GM12878 (cell line): ENCODE data around the gene ADAMTS2. TPM values are rescaled to one million over a fixed set of nuclear protein-coding genes. Genes with fewer than 3 reads are reported as not detected.

Source experiments
- ATAC-seq: fragments of 200-7000 bp; cut with Tn5 transposase; 3 replicates; pipeline ENCODE4 v1.9.1; 2020; ENCODE audit warnings: mild to moderate bottlenecking, moderate library complexity
- BruUV-seq: library from RNA; stranded (reverse); fragments of 400-500 nt; replicated peaks from 2 replicates; lab custom pipeline; 2021; lab: Mats Ljungman, UMichigan
- CTCF ChIA-PET: fragments of 300-600 bp; sonication (Branson Sonifier 250); formaldehyde crosslinking; extraction: SDS; loops from one replicate; lab custom pipeline; 2021; ENCODE audit warnings: inconsistent platforms; lab: Yijun Ruan, JAX
- POLR2A ChIA-PET: fragments of 350-600 bp; formaldehyde crosslinking; extraction: SDS; loops from one replicate; lab custom pipeline; 2021; ENCODE audit warnings: inconsistent platforms; lab: Charles Lee
- RAD21 ChIA-PET: fragments of 300-600 bp; sonication (Branson Sonifier 250); formaldehyde crosslinking; loops from one replicate; lab custom pipeline; 2023; ENCODE audit warnings: antibody characterized with exemption; ENCODE audit not compliant: unreplicated experiment; lab: Charles Lee
- SMC1A ChIA-PET: fragments of 300-600 bp; sonication (Branson Sonifier 250); formaldehyde crosslinking; loops from one replicate; lab custom pipeline; 2023; ENCODE audit not compliant: unreplicated experiment, uncharacterized antibody; lab: Charles Lee
- DNase-seq: peaks from one replicate; pipeline ENCODE4 v3.0.0-alpha.2; 2011; ENCODE audit warnings: low read depth, low spot score
- FAIRE-seq: peaks from 3 replicates; lab custom pipeline; 2011; peaks lifted over from hg19 to GRCh38; lab: Jason Lieb, UNC
- H2AFZ ChIP-seq: 2 replicates; pipeline ENCODE4 v1.6.0; 2011; ENCODE audit warnings: low read depth, low read length, control low read depth; ENCODE audit not compliant: control insufficient read depth
- H3K27ac ChIP-seq: 2 replicates; pipeline ENCODE4 v1.5.1; 2011; ENCODE audit warnings: control low read depth; ENCODE audit not compliant: control insufficient read depth, insufficient read depth
- H3K27me3 ChIP-seq, 2 experiments: replicated peaks in 1 of 2; 2 replicates each; pipeline versions ENCODE4 v1.6.0 to v1.6.1; 2011; ENCODE audit warnings: low read length in 1 of 2; ENCODE audit not compliant: control insufficient read depth in 2 of 2, insufficient read depth in 2 of 2
- H3K36me3 ChIP-seq, 2 experiments: 2 replicates each; pipeline ENCODE4 v1.5.1; 2011; ENCODE audit warnings: low read length in 1 of 2; ENCODE audit not compliant: control insufficient read depth in 2 of 2, insufficient read depth in 2 of 2
- H3K4me1 ChIP-seq: 2 replicates; pipeline ENCODE4 v1.6.1; 2011; ENCODE audit warnings: mild to moderate bottlenecking, low read length, moderate library complexity, mixed read lengths; ENCODE audit not compliant: control insufficient read depth, insufficient read depth
- H3K4me2 ChIP-seq: 2 replicates; pipeline ENCODE4 v1.6.0; 2011; ENCODE audit warnings: control low read depth; ENCODE audit not compliant: control insufficient read depth, insufficient read depth
- H3K4me3 ChIP-seq: fragments of 200-600 bp; sonication (generic); 2 replicates; pipeline ENCODE4 v1.5.1; 2016
- H3K79me2 ChIP-seq: 2 replicates; pipeline ENCODE4 v1.6.0; 2011; ENCODE audit warnings: low read length; ENCODE audit not compliant: control insufficient read depth, insufficient read depth
- H3K9ac ChIP-seq: 2 replicates; pipeline ENCODE4 v1.8.0; 2011; ENCODE audit warnings: low read length, control low read depth, mixed read lengths; ENCODE audit not compliant: control insufficient read depth, insufficient read depth
- H3K9me3 ChIP-seq: replicated peaks from 3 replicates; pipeline ENCODE4 v1.5.1; 2011; ENCODE audit warnings: mild to moderate bottlenecking, low read length; ENCODE audit not compliant: control insufficient read depth, insufficient read depth
- H4K20me1 ChIP-seq: 2 replicates; pipeline ENCODE4 v1.6.0; 2011; ENCODE audit not compliant: control insufficient read depth, insufficient read depth
- CTCF ChIP-seq, 3 experiments: IDR thresholded peaks in 2 of 3; conservative IDR thresholded peaks in 1 of 3; 2 replicates each; pipeline ENCODE4 v1.5.1; 2011; ENCODE audit warnings: low read depth in 3 of 3, low read length in 3 of 3, mild to moderate bottlenecking in 3 of 3, control low read depth in 2 of 3, moderate library complexity in 2 of 3, inconsistent platforms in 1 of 3, mixed read lengths in 1 of 3; ENCODE audit not compliant: control insufficient read depth in 2 of 3, insufficient read depth in 1 of 3; ENCODE audit errors: extremely low read depth in 1 of 3
- E4F1 ChIP-seq: fragments of 450-650 bp; IDR thresholded peaks from 2 replicates; pipeline ENCODE4 v1.6.1; 2018; ENCODE audit warnings: borderline replicate concordance, mild to moderate bottlenecking; ENCODE audit not compliant: partially characterized antibody
- IKZF2 ChIP-seq, 2 experiments: fragments of 450-650 bp; IDR thresholded peaks; 2 replicates each; pipeline ENCODE4 v1.6.1; 2017; ENCODE audit warnings: mild to moderate bottlenecking in 2 of 2, moderate library complexity in 2 of 2
- KDM1A ChIP-seq: fragments of 200-600 bp; sonication (generic); IDR thresholded peaks from 2 replicates; pipeline ENCODE4 v1.6.1; 2016; ENCODE audit warnings: borderline replicate concordance
- NBN ChIP-seq: fragments of 450-650 bp; IDR thresholded peaks from 2 replicates; pipeline ENCODE4 v1.6.1; 2016
- SKIL ChIP-seq: fragments of 450-650 bp; IDR thresholded peaks from 2 replicates; pipeline ENCODE4 v1.6.1; 2017; ENCODE audit warnings: mild to moderate bottlenecking, low read depth, inconsistent platforms; ENCODE audit not compliant: poor library complexity, severe bottlenecking
- SMAD1 ChIP-seq: fragments of 450-650 bp; IDR thresholded peaks from 2 replicates; pipeline ENCODE4 v1.6.1; 2018; ENCODE audit warnings: mild to moderate bottlenecking, low read depth; ENCODE audit not compliant: partially characterized antibody
- WGBS: methylation state at CpG from one replicate; pipeline ENCODE4 v1.1.6; 2016; ENCODE audit warnings: low lambda C conversion rate; ENCODE audit not compliant: insufficient replicate concordance, insufficient coverage; ENCODE audit errors: missing lambda C conversion rate; 5-methylcytosine and 5-hydroxymethylcytosine counted together
- in situ Hi-C: fragments of 300-500 bp; cut with MboI; formaldehyde crosslinking; loops from 9 replicates; pipeline ENCODE4 v1.14.3; 2018; ENCODE audit warnings: mixed read lengths
- intact Hi-C: fragments of 100-400 bp; cut with micrococcal nuclease; formaldehyde crosslinking; loops from one replicate; pipeline ENCODE4 v1.14.2; 2022; ENCODE audit not compliant: unreplicated experiment
- polyA plus RNA-seq, 11 experiments: library from polyadenylated mRNA; depleted of rRNA in 4 of 11; unstranded in 6 of 11; stranded (reverse) in 5 of 11; fragments of >200 nt; fragmentation: Nextera tagmentation in 4 of 11; fragmentation: Illumina TruSeq in 1 of 11; extraction: Ambion mirVana in 4 of 11; extraction: Trizol in 1 of 11; gene quantifications; 1 replicate in 1 of 11; 2 replicates in 10 of 11; pipeline versions ENCODE4 v1.2.1 to v1.2.3, GENCODE V29; 2011 to 2016; ENCODE audit warnings: inconsistent platforms in 2 of 11, missing spikeins in 2 of 11, low read depth in 1 of 11
- total RNA-seq, 4 experiments: library from RNA; depleted of rRNA in 3 of 4; stranded (reverse); fragments of >200 nt in 3 of 4; fragmentation: Illumina TruSeq in 1 of 4; extraction: Trizol in 1 of 4; gene quantifications; 2 replicates each; pipeline versions ENCODE4 v1.2.1 to v1.2.3, GENCODE V29; 2013 to 2021

ADAMTS2 gene
- total and polyA plus RNA-seq, 10 of the 15 experiments (the other 5 are each of a cell fraction or from before 2014, with no cell fraction given) = 0.03 to 0.05 TPM; not detected in 8

GRCh38 chr5:179262126-179262920 lies 82.9 kb downstream of the ADAMTS2 start:
- H3K4me2 ChIP-seq = no peak overlapping the region
- no peak overlapping the region for H3K9ac ChIP-seq
- WGBS = 40% methylated on average over 28 of the region's 30 CpGs
- ATAC-seq (no peak), DNase-seq (no peak), FAIRE-seq (no peak)
- RAD21 ChIA-PET = no interaction called here
- no peaks in the 10 kb centered on the region for H3K4me1 ChIP-seq
- H3K79me2 ChIP-seq = no peaks in the 10 kb centered on the region
- BruUV-seq = no TSS peak
- H3K36me3 ChIP-seq = no peaks in the 10 kb centered on the region
- in situ Hi-C loops (no loop called here), intact Hi-C loops (no loop called here)
- no peaks in the 10 kb centered on the region for H3K27me3 ChIP-seq
- no peaks in the 10 kb centered on the region for H4K20me1 ChIP-seq
- H2AFZ ChIP-seq = no peak overlapping the region
- TF ChIP-seq IKZF2 (IDR thresholded peaks at IDR 0.05) = no peak
- TF ChIP-seq KDM1A = no peak
- no peak overlapping the region for H3K4me3 ChIP-seq
- no peaks in the 10 kb centered on the region; the same call in 2 of the 3 replicates for H3K9me3 ChIP-seq
- SMC1A ChIA-PET = no interaction called here
- CTCF ChIA-PET = no interaction called here
- POLR2A ChIA-PET = interaction anchor here (0.5 kb wide), 1 partner anchor 92 kb away, joined by 5 read pairs; no protein-coding TSS in a partner anchor
- H3K27ac ChIP-seq = no peak overlapping the region

- ChIA-PET CTCF (no interaction called here), SMC1A (no interaction called here), POLR2A (interaction anchor here (0.5 kb wide), 1 partner anchor 92 kb away, joined by 5 read pairs; no protein-coding TSS in a partner anchor), RAD21 (no interaction called here)
- FAIRE-seq (no peak), DNase-seq (no peak), ATAC-seq (no peak)
- no peaks in the 10 kb centered on the region; the same call in 2 of the 3 replicates for H3K9me3 ChIP-seq
- H3K79me2 ChIP-seq = no peaks in the 10 kb centered on the region
- no peaks in the 10 kb centered on the region for H3K36me3 ChIP-seq
- no peaks in the 10 kb centered on the region for H3K27me3 ChIP-seq
- in situ Hi-C loops (no loop called here), intact Hi-C loops (no loop called here)
- H3K4me1 ChIP-seq = no peaks in the 10 kb centered on the region
- no peak overlapping the region for H3K9ac ChIP-seq
- 33% methylated on average over 21 of the region's 21 CpGs for WGBS
- no peak overlapping the region for H2AFZ ChIP-seq
- no peak overlapping the region for H3K4me3 ChIP-seq
- H4K20me1 ChIP-seq = no peaks in the 10 kb centered on the region
- no peak overlapping the region for H3K4me2 ChIP-seq
- H3K27ac ChIP-seq = no peak overlapping the region
- BruUV-seq = no TSS peak
- no peak for TF ChIP-seq NBN
- TF ChIP-seq SMAD1 = no peak
- TF ChIP-seq SKIL = no peak
- TF ChIP-seq CTCF (IDR thresholded peaks at IDR 0.05 in 2 of 3, conservative IDR thresholded peaks at IDR 0.05 in 1 of 3; ENCODE audit: control insufficient read depth in 2 of 3, extremely low read depth in 1 of 3, insufficient read depth in 1 of 3, low read depth in 3 of 3, low read length in 3 of 3) = no peak
- TF ChIP-seq E4F1 = no peak
Observed at GRCh38 chr5:179261301-179262125, 83.7 kb downstream of the ADAMTS2 start.
